Astrocyte of the spinal cord (primary cell): ENCODE data around the gene TMEM86B.

Experiments used
- DNase-seq: peaks from one replicate; pipeline ENCODE4 v3.0.0; 2011; ENCODE audit warnings: low read depth, low spot score
- H3K4me3 ChIP-seq: 2 replicates; pipeline ENCODE4 v1.5.1; 2011; ENCODE audit warnings: low read depth, mild to moderate bottlenecking, low read length, moderate library complexity
- in situ Hi-C: cut with HindIII; loops from 2 replicates; pipeline ENCODE4 v1.10.0; 2017; ENCODE audit warnings: low sequenced_read_pairs
- TF ChIP-seq, protein P1 (sequence below): IDR thresholded peaks from 2 replicates; pipeline ENCODE4 v1.5.1; 2012; ENCODE audit warnings: low read depth, mild to moderate bottlenecking, low read length, inconsistent platforms

Gene TMEM86B

GRCh38 chr19:55270172-55270942 is 41.8 kb upstream of the TMEM86B start:
- TF ChIP-seq, protein P1, sequence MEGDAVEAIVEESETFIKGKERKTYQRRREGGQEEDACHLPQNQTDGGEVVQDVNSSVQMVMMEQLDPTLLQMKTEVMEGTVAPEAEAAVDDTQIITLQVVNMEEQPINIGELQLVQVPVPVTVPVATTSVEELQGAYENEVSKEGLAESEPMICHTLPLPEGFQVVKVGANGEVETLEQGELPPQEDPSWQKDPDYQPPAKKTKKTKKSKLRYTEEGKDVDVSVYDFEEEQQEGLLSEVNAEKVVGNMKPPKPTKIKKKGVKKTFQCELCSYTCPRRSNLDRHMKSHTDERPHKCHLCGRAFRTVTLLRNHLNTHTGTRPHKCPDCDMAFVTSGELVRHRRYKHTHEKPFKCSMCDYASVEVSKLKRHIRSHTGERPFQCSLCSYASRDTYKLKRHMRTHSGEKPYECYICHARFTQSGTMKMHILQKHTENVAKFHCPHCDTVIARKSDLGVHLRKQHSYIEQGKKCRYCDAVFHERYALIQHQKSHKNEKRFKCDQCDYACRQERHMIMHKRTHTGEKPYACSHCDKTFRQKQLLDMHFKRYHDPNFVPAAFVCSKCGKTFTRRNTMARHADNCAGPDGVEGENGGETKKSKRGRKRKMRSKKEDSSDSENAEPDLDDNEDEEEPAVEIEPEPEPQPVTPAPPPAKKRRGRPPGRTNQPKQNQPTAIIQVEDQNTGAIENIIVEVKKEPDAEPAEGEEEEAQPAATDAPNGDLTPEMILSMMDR = no peak
- no peak for DNase-seq
- in situ Hi-C loops = no loop called here
- no peak overlapping the region for H3K4me3 ChIP-seq

GRCh38 chr19:55269299-55269698 is 40.7 kb upstream of the TMEM86B start:
- TF ChIP-seq, protein P1 = no peak
- no peak overlapping the region for H3K4me3 ChIP-seq
- in situ Hi-C loops = no loop called here
- no peak for DNase-seq

DNA sequence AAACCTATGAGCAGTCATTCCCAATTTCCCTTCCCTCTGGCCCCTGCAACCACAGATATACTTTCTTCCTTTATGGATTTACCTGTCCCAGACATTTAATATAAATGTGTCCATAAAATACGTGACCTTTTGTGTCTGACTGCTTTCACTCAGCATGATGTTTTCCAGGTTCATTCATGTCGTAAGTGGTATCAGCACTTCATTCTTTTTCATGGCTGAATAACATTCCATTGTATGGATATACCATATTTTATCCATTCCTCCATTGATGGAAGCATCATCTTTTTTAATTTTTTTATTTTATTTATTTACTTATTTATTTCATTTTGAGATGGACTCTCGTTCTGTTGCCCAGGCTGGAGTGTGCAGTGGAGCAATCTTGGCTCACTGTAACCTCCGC is 38.3 kb upstream of the TMEM86B start:
- in situ Hi-C loops = no loop called here
- no peak for DNase-seq
- TF ChIP-seq, protein P1 = no peak
- no peak overlapping the region for H3K4me3 ChIP-seq

GRCh38 chr19:55266404-55266803 is 37.8 kb upstream of the TMEM86B start:
- H3K4me3 ChIP-seq = no peak overlapping the region
- TF ChIP-seq, protein P1 = no peak

GRCh38 chr19:55265723-55266386 is 37.3 kb upstream of the TMEM86B start:
- DNase-seq = no peak
- H3K4me3 ChIP-seq = no peak overlapping the region
- in situ Hi-C loops = no loop called here
- TF ChIP-seq, protein P1 = no peak

More at GRCh38 chr19:55266404-55266803, 37.8 kb upstream of the TMEM86B start:
- no peak for DNase-seq
- in situ Hi-C loops = no loop called here

DNA sequence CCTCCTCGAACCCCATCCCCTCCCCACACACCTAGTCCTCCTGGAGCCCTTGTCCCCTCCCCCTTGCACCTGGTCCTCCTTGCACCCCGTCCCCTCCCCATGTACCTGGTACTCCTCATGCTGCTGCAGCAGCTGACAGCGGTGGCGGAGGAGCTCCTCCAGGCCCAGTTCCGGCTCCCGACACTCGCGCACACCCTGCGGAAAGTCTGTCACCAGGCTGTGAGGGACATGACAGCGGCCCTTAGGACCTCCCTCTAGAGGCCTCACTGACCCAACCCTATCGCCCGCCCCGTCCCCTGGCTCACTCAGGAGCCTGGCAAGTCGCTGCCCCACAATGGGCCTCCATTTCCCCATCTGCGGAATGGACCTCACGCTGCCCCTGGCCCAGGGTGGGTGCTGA is 36.6 kb upstream of the TMEM86B start:
- no peak overlapping the region for H3K4me3 ChIP-seq
- DNase-seq = no peak
- in situ Hi-C loops = no loop called here
- TF ChIP-seq, protein P1 = no peak
